ENCODE measurements around the gene CDC16. TPM values are rescaled to one million over a fixed set of nuclear protein-coding genes. Genes with fewer than 3 reads are reported as not detected.
A peak's percentile ranks its signal among the peaks of the same experiment; 100 is the strongest.

CDC16 gene
- total and polyA plus RNA-seq, 2 of the 13 experiments (the other 11 are each of a cell fraction or from before 2014, with no cell fraction given): 24.2 to 60.9 TPM

DNA sequence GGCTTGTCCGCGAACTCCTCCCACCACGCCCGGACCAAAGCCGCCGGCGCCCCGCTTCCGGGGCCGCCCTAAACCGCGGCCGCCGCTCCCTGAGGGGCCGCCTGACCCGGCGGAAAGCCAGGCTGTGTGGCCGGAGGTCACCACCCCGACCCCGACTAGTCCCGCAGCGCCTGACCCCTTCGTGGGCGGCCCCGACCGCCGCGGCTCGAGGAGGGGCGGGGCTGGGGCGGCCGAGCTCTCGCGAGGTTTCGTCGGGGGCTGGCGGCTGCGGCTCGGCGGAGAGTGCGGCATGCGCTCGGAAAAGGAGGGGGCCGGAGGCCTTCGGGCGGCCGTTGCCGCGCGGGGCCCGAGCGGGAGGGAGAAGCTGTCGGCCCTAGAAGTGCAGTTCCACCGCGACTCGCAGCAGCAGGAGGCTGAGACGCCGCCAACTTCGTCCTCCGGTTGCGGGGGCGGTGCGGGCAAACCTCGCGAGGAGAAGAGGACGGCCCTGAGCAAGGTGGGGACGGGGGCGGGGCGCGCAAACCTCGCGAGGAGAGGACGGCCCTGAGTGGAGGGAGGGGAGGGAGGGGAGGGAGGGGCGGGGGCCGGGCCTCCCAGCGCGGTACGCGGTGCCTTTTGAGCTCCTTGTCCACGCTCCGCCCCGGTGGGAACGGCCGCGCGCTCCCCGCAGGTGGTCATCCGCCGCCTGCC, 46.8 kb downstream of the CDC16 start, which contains the start of gene UPF3A (continued):
- TF ChIP-seq ZBTB10 (CRISPR knock-in tag; IDR thresholded peaks at IDR 0.05; ENCODE audit: borderline replicate concordance): 0 out of 2 replicates have a peak, but pooled peaks have one; percentile 35
- peak; percentile 67; the same call in 1 of the 2 replicates for TF ChIP-seq ZNF274 (CRISPR knock-in tag; IDR thresholded peaks at IDR 0.05)
- 0 out of 2 replicates have a peak, but pooled peaks have one; percentile 40 for TF ChIP-seq EEA1 (CRISPR knock-in tag; IDR thresholded peaks at IDR 0.05; ENCODE audit: borderline replicate concordance)
- TF ChIP-seq, protein P1, sequence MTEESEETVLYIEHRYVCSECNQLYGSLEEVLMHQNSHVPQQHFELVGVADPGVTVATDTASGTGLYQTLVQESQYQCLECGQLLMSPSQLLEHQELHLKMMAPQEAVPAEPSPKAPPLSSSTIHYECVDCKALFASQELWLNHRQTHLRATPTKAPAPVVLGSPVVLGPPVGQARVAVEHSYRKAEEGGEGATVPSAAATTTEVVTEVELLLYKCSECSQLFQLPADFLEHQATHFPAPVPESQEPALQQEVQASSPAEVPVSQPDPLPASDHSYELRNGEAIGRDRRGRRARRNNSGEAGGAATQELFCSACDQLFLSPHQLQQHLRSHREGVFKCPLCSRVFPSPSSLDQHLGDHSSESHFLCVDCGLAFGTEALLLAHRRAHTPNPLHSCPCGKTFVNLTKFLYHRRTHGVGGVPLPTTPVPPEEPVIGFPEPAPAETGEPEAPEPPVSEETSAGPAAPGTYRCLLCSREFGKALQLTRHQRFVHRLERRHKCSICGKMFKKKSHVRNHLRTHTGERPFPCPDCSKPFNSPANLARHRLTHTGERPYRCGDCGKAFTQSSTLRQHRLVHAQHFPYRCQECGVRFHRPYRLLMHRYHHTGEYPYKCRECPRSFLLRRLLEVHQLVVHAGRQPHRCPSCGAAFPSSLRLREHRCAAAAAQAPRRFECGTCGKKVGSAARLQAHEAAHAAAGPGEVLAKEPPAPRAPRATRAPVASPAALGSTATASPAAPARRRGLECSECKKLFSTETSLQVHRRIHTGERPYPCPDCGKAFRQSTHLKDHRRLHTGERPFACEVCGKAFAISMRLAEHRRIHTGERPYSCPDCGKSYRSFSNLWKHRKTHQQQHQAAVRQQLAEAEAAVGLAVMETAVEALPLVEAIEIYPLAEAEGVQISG (CRISPR knock-in tag; IDR thresholded peaks at IDR 0.05): peak; percentile 30
- no peak for TF ChIP-seq JARID2 (CRISPR knock-in tag; IDR thresholded peaks at IDR 0.05; ENCODE audit: insufficient replicate concordance)
- no peak for TF ChIP-seq ZZZ3 (CRISPR knock-in tag; IDR thresholded peaks at IDR 0.05; ENCODE audit: borderline replicate concordance)
- TF ChIP-seq ZNF343 (CRISPR knock-in tag; IDR thresholded peaks at IDR 0.05): peak; percentile 73; the same call in 1 of the 2 replicates
- TF ChIP-seq ZNF850 (CRISPR knock-in tag; conservative IDR thresholded peaks at IDR 0.05): no peak
- peak; percentile 41; the same call in 1 of the 2 replicates for TF ChIP-seq ZNF556 (CRISPR knock-in tag; IDR thresholded peaks at IDR 0.05; ENCODE audit: borderline replicate concordance)
- no peak for TF ChIP-seq GTF3A (CRISPR knock-in tag; conservative IDR thresholded peaks at IDR 0.05)
- no peak for TF ChIP-seq TAF15 (IDR thresholded peaks at IDR 0.05; ENCODE audit: low read depth, low read length, poor library complexity, severe bottlenecking)
- TF ChIP-seq, protein P2, sequence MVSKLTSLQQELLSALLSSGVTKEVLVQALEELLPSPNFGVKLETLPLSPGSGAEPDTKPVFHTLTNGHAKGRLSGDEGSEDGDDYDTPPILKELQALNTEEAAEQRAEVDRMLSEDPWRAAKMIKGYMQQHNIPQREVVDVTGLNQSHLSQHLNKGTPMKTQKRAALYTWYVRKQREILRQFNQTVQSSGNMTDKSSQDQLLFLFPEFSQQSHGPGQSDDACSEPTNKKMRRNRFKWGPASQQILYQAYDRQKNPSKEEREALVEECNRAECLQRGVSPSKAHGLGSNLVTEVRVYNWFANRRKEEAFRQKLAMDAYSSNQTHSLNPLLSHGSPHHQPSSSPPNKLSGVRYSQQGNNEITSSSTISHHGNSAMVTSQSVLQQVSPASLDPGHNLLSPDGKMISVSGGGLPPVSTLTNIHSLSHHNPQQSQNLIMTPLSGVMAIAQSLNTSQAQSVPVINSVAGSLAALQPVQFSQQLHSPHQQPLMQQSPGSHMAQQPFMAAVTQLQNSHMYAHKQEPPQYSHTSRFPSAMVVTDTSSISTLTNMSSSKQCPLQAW (CRISPR knock-in tag; IDR thresholded peaks at IDR 0.05): 0 out of 2 replicates have a peak, but pooled peaks have one; percentile 25
- TF ChIP-seq KLF9 (CRISPR knock-in tag; IDR thresholded peaks at IDR 0.05; ENCODE audit: low read depth): 0 out of 2 replicates have a peak, but pooled peaks have one; percentile 47
- TF ChIP-seq, protein P3, sequence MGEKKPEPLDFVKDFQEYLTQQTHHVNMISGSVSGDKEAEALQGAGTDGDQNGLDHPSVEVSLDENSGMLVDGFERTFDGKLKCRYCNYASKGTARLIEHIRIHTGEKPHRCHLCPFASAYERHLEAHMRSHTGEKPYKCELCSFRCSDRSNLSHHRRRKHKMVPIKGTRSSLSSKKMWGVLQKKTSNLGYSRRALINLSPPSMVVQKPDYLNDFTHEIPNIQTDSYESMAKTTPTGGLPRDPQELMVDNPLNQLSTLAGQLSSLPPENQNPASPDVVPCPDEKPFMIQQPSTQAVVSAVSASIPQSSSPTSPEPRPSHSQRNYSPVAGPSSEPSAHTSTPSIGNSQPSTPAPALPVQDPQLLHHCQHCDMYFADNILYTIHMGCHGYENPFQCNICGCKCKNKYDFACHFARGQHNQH (CRISPR knock-in tag; IDR thresholded peaks at IDR 0.05): peak; percentile 64; the same call in 1 of the 2 replicates
- no peak for TF ChIP-seq ZNF12 (CRISPR knock-in tag; IDR thresholded peaks at IDR 0.05)
- TF ChIP-seq ZNF292 (CRISPR knock-in tag; IDR thresholded peaks at IDR 0.05; ENCODE audit: borderline replicate concordance, low read depth): no peak
- TF ChIP-seq, protein P4, sequence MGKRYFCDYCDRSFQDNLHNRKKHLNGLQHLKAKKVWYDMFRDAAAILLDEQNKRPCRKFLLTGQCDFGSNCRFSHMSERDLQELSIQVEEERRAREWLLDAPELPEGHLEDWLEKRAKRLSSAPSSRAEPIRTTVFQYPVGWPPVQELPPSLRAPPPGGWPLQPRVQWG (CRISPR knock-in tag; IDR thresholded peaks at IDR 0.05; ENCODE audit: borderline replicate concordance, low read depth): no peak
